GM08714 (cell line): ENCODE results near the gene WWC2.

ENCODE experiments used
- H3K4me3 ChIP-seq: fragments of 200-500 bp; sonication (Bioruptor generic); 2 replicates; pipeline ENCODE4 v1.5.1; 2014; ENCODE audit warnings: mild to moderate bottlenecking, low read length, inconsistent platforms
- ZNF274 ChIP-seq: IDR thresholded peaks from 2 replicates; pipeline ENCODE4 v1.6.1; 2012; ENCODE audit warnings: mild to moderate bottlenecking, low read depth, low read length

The WWC2 gene

DNA sequence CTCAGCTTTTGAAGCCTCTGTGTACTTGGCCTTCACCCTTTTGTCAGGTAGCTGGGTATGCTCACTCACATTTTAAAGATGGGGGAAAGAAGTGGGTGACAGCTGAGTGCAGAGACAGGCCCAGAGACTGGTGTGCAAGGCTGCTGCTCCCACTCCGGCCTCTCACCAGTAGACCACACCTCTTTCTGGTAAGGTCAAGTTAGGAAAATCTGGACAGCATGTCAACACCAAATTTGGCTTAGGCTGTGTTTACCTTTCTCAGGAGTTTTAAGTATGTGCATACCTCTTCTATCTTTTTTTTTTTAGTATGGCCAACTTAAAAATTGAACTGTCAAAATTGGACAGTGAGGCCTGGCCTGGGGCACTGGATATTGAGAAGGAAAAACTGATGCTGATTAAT is 154.4 kb downstream of the WWC2 start:
- no peak overlapping the region for H3K4me3 ChIP-seq
- TF ChIP-seq ZNF274, result no peak

GRCh38 chr4:183254162-183254561 is 155.1 kb downstream of the WWC2 start:
- H3K4me3 ChIP-seq, result no peak overlapping the region
- TF ChIP-seq ZNF274, result no peak

- H3K4me3 ChIP-seq, result no peak overlapping the region
- TF ChIP-seq ZNF274, result no peak
Observed at GRCh38 chr4:183255487-183255886, 156.4 kb downstream of the WWC2 start.

DNA sequence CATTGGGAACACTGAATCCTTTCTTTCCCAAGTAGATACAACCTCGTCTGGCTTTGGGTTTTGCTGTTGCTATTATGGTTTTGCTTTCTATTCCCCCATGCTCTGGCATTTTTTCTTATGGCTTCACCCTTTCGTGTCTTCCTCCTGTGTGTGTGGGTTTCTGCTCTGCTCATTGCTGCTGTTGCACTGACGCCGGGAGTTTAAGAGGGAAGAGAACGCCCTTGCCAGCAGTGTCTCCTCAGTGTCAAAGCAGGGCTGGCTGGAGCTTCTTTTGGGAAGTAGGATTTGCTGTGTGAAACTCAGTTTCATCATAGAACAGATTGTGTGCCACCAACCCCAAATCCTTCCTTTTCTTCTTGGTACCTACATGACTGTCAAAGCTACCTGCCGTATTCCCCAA is 157.3 kb downstream of the WWC2 start:
- H3K4me3 ChIP-seq, result no peak overlapping the region
- no peak for TF ChIP-seq ZNF274

DNA sequence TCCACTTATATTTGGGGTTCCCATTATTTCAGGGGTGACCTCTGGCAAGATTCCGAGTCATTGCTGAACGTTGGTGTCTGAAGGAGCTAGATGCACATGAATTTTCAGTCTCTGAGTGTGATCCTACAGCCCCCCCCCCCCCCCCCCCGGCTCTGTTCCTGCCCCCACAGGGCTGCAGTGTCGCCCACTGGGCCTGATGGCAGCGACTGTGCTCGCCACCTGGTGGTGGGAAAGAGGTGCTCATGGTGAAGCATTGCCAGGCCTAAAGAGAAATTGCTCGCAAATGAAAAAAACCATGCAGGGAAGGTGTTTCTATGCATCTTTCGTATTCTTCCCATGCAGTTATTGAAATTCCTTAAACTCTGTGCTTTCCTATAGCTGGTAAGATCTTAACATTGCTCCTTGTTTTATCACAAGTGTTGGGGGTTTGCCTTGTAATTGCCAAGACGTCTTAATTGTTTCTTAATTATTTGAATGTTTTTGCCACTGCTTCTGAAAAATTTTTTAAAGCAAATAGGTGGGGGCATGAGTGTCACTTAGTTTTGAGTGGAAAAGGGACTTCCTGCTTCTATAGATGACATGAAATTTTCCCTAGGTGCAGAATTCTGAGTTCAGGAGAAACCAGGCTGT is 157.8 kb downstream of the WWC2 start:
- TF ChIP-seq ZNF274, result no peak
- no peak overlapping the region for H3K4me3 ChIP-seq

DNA sequence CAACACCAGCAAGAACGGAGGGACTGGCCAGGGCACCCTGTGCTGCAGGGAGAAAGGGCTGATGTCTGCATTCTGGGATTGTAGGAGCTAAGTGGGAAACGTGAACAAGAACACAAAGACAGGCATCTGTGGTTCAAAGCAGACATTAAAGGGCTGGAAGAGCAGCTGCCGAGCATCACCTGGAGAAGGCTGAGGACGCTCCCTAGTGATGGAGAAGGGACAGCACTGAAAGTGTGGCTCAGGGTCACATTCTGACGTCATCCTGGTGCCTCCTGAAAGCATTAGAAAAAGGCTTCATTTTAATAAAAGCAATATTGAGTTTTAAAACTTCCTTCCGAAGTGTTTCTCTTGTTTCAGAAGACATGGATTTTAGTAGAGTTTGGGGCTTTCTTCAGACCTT is 158.8 kb downstream of the WWC2 start:
- H3K4me3 ChIP-seq, result no peak overlapping the region
- TF ChIP-seq ZNF274, result no peak

DNA sequence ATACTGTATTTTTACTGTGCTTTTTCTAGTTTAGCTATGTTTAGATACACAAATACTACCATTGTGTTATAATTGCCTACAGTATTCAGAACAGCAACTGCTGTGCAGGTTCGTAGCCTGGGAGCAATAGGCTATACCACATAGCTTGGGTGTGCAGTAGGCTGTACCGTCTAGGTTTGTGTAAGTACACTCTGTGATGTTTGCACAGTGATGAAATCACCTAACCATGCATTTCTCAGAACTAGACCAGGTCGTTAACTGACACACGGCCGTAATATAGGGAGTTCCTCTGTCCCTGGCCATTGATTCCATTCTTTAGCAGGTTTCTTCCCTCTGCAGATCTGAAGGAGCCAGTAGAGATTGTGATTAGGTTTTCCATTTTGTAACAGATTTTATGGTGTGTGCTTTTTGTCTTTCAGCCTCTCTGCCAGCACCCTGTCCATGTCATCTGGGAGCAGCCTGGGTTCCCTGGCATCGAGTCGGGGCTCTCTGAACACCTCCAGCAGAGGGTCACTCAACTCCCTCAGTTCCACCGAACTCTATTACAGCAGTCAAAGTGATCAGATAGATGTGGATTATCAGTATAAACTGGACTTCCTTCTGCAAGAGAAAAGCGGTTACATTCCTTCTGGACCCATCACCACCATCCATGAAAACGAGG is 161.6 kb downstream of the WWC2 start:
- no peak overlapping the region for H3K4me3 ChIP-seq
- no peak for TF ChIP-seq ZNF274

- no peak for TF ChIP-seq ZNF274
- H3K4me3 ChIP-seq, result no peak overlapping the region
Observed at GRCh38 chr4:183261953-183262775, 163.1 kb downstream of the WWC2 start.

- TF ChIP-seq ZNF274, result no peak
- H3K4me3 ChIP-seq, result no peak overlapping the region
Observed at GRCh38 chr4:183262776-183263100, 163.7 kb downstream of the WWC2 start.

GRCh38 chr4:183263787-183264386 is 164.8 kb downstream of the WWC2 start:
- no peak for TF ChIP-seq ZNF274
- H3K4me3 ChIP-seq, result no peak overlapping the region

GRCh38 chr4:183264614-183265013 is 165.6 kb downstream of the WWC2 start:
- no peak for TF ChIP-seq ZNF274
- H3K4me3 ChIP-seq, result no peak overlapping the region

DNA sequence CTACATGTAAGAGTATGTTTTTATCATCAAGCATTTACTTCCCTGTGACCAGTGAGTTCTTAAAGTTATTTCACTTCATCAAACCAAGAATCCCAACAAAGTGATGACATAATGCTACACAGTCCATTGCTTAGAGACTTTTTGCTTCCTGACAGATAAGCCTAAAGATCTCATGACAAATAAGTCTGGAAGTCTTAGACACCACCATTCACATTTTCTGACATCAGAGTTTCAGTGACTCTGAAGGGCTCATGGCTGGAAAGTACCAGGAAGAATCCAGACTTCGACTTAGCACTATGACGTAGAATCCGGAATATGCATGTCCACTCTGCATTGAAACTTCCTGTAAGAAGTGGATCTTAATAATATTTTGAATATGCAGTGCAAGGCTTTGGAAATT is 167.3 kb downstream of the WWC2 start:
- TF ChIP-seq ZNF274, result no peak
- H3K4me3 ChIP-seq, result no peak overlapping the region

DNA sequence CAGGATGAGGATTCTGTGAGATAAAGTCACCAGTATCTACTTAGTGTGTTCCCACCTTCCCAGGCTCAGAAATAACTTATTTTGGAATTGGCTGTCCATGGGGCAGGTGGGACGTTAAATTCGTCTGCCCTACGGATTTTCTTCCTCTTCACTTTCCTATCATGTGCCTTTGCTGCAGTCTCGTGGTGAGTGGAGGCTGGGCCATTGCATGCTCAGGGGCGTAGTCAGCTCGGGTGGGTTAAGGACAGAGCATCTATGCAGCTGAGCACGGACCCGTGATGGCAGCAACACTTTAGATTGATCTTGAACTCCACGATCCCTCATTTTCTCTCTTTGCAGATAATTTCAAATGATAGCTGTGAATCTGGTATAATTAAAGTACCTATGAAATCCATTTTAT is 169.5 kb downstream of the WWC2 start:
- TF ChIP-seq ZNF274, result no peak

GRCh38 chr4:183272384-183272783 is 173.3 kb downstream of the WWC2 start:
- no peak for TF ChIP-seq ZNF274
- no peak overlapping the region for H3K4me3 ChIP-seq

More for the DNA sequence above, 169.5 kb downstream of the WWC2 start:
- H3K4me3 ChIP-seq, result no peak overlapping the region

- no peak overlapping the region for H3K4me3 ChIP-seq
- no peak for TF ChIP-seq ZNF274
Observed at GRCh38 chr4:183276106-183276505, 177.0 kb downstream of the WWC2 start.
